ENCODE data around the gene ZNF564. TPM values are rescaled to one million over a fixed set of nuclear protein-coding genes. Genes with fewer than 3 reads are reported as not detected.
"Not testable (repeated sequence)": the region's sequence is repeated elsewhere in the genome, so short reads cannot be mapped to it uniquely, and the experiment has no call there.

Gene ZNF564
- total and polyA plus RNA-seq, 10 donors: 5.9 to 24.5 (median 19.7) TPM

- intact Hi-C loops (cut with DNase I; ENCODE audit: low total_unique reads): no loop called here
These were observed 22.8 kb upstream of the ZNF564 start for GRCh38 chr19:12574036-12574435.

GRCh38 chr19:12567951-12568350, 16.7 kb upstream of the ZNF564 start:
- Histone ChIP-seq H3K27ac (no peak overlapping the region), H3K4me3 (no peak overlapping the region), H3K27me3 (replicated peaks in 1 of 7) (no peaks in the 10 kb centered on the region), H3K4me1 (peaks cover 0 to 22% (median 6%) of the 10 kb centered on the region in 6 donors), H3K36me3 (no peaks in the 10 kb centered on the region), H3K9me3 (no peaks in the 10 kb centered on the region)
- DNase-seq: no peak
- TF ChIP-seq POLR2AphosphoS5 (IDR thresholded peaks at IDR 0.05) (no peak), POLR2A (IDR thresholded peaks at IDR 0.05) (no peak), CTCF (IDR thresholded peaks at IDR 0.05 in 8 of 11, conservative IDR thresholded peaks at IDR 0.05 in 3 of 11) (no peak)
- 87 to 94% (median 91%) methylated on average over 4 of the region's 4 CpGs for WGBS, 5 donors
- intact Hi-C loops (cut with DNase I; ENCODE audit: low total_unique reads): no loop called here

More at GRCh38 chr19:12574036-12574435, 22.8 kb upstream of the ZNF564 start:
- H3K27me3 ChIP-seq (replicated peaks in 1 of 7): no peaks in the 10 kb centered on the region
- H3K9me3 ChIP-seq: peaks cover 0 to 11% (median 2%) of the 10 kb centered on the region in 8 donors
- no peak for TF ChIP-seq CTCF (IDR thresholded peaks at IDR 0.05 in 8 of 11, conservative IDR thresholded peaks at IDR 0.05 in 3 of 11)
- peak in 1 of 3 donors; percentile 65 for TF ChIP-seq POLR2AphosphoS5 (IDR thresholded peaks at IDR 0.05)
- DNase-seq: peak; percentile 80
- peaks cover 0 to 31% (median 11%) of the 10 kb centered on the region in 6 donors for H3K4me1 ChIP-seq
- H3K36me3 ChIP-seq: peaks cover 0 to 20% (median 5%) of the 10 kb centered on the region in 6 donors
- peak overlapping the region in 7 of 8 donors; percentile 42 to 75 (median 58) for H3K27ac ChIP-seq
- 26 to 37% (median 35%) methylated on average over 7 of the region's 7 CpGs for WGBS, 5 donors
- no peak overlapping the region for H3K4me3 ChIP-seq

GRCh38 chr19:12566380-12566779, 15.1 kb upstream of the ZNF564 start:
- H3K27ac ChIP-seq; DNase-seq; H3K9me3 ChIP-seq; intact Hi-C loops (cut with DNase I; ENCODE audit: low total_unique reads); H3K36me3 ChIP-seq; H3K4me3 ChIP-seq; H3K27me3 ChIP-seq (replicated peaks in 1 of 7): not testable (repeated sequence)
- peaks cover 0 to 11% (median 6%) of the 10 kb centered on the region in 6 donors for H3K4me1 ChIP-seq
- WGBS, 5 donors: 89 to 94% (median 90%) methylated on average over 4 to 5 of the region's 5 CpGs

GRCh38 chr19:12564016-12564664, 12.9 kb upstream of the ZNF564 start:
- intact Hi-C loops (cut with DNase I; ENCODE audit: low total_unique reads): loop anchor here (5.0 kb wide), 1 partner anchor 108 kb away; no protein-coding TSS in a partner anchor
- H3K27ac ChIP-seq: no peak overlapping the region
- H3K36me3 ChIP-seq: no peaks in the 10 kb centered on the region
- DNase-seq: peak; percentile 96
- H3K4me3 ChIP-seq: no peak overlapping the region
- 20 to 26% (median 22%) methylated on average over 19 of the region's 19 CpGs for WGBS, 5 donors
- peak; percentile 87 to 98 (median 96) for TF ChIP-seq CTCF (IDR thresholded peaks at IDR 0.05 in 8 of 11, conservative IDR thresholded peaks at IDR 0.05 in 3 of 11)
- TF ChIP-seq POLR2AphosphoS5 (IDR thresholded peaks at IDR 0.05): peak in 2 of 3 donors; percentile 70 to 80
- no peak for TF ChIP-seq POLR2A (IDR thresholded peaks at IDR 0.05)
- H3K27me3 ChIP-seq (replicated peaks in 1 of 7): no peaks in the 10 kb centered on the region
- H3K9me3 ChIP-seq: no peaks in the 10 kb centered on the region
- H3K4me1 ChIP-seq: peaks cover 0 to 11% (median 6%) of the 10 kb centered on the region in 6 donors
